GM12892 (cell line): ENCODE data around the gene PRR35.

Experiments
- POLR2A ChIP-seq: IDR thresholded peaks from 2 replicates; pipeline ENCODE4 v1.6.1; 2011; ENCODE audit warnings: low read depth, low read length, control low read depth
- POLR2AphosphoS5 ChIP-seq: IDR thresholded peaks from 2 replicates; pipeline ENCODE4 v1.6.1; 2011; ENCODE audit warnings: low read depth, low read length, control low read depth
- TAF1 ChIP-seq: IDR thresholded peaks from 2 replicates; pipeline ENCODE4 v1.6.1; 2011; ENCODE audit warnings: low read depth, mild to moderate bottlenecking, control low read depth, low read length, borderline replicate concordance

DNA sequence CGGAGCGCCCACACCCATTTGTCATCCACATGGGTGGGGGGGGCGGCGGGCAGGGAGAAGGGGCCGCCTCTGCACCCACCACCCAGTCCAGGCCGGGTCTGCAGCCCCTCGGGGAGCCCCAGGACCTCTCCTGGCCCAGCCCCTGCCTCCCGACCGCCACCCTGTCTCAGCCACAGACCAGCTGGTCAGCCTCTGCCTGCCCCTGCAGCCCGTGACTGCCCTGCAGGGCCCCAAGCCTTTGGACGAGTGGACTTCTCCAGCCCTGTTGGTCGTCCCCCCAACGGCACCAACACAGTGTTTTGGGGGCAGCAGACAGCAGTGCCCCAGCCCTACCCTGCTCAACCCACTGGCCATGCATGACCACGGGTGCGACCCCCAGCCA is 1.2 kb downstream of the PRR35 start:
- TF ChIP-seq TAF1 (no peak), POLR2AphosphoS5 (no peak), POLR2A (no peak)
